GM06990 (cell line): ENCODE measurements around the gene STK11.
A peak's percentile ranks its signal among the peaks of the same experiment; 100 is the strongest.
"Not testable (repeated sequence)": the region's sequence is repeated elsewhere in the genome, so short reads cannot be mapped to it uniquely, and the experiment has no call there.

Source experiments
- DNase-seq: peaks from one replicate; pipeline ENCODE4 v3.0.0-alpha.2; 2011; ENCODE audit not compliant: insufficient read length; ENCODE audit errors: extremely low read depth
- H3K27me3 ChIP-seq: replicated peaks from 2 replicates; pipeline ENCODE4 v1.6.0; 2011; ENCODE audit warnings: low read length; ENCODE audit not compliant: control insufficient read depth, insufficient read depth
- H3K36me3 ChIP-seq: 2 replicates; pipeline ENCODE4 v1.5.1; 2011; ENCODE audit warnings: low read length; ENCODE audit not compliant: control insufficient read depth, insufficient read depth
- H3K4me3 ChIP-seq: replicated peaks from 2 replicates; pipeline ENCODE4 v1.5.1; 2011; ENCODE audit warnings: low read depth, mild to moderate bottlenecking, control low read depth, low read length
- TF ChIP-seq, protein P1 (sequence below): IDR thresholded peaks from 2 replicates; pipeline ENCODE4 v1.5.1; 2011; ENCODE audit warnings: low read length, control low read depth, mild to moderate bottlenecking, inconsistent platforms; ENCODE audit not compliant: insufficient read depth, poor library complexity, severe bottlenecking

The STK11 gene

GRCh38 chr19:1182727-1183126 lies 22.9 kb upstream of the STK11 start:
- TF ChIP-seq, protein P1, sequence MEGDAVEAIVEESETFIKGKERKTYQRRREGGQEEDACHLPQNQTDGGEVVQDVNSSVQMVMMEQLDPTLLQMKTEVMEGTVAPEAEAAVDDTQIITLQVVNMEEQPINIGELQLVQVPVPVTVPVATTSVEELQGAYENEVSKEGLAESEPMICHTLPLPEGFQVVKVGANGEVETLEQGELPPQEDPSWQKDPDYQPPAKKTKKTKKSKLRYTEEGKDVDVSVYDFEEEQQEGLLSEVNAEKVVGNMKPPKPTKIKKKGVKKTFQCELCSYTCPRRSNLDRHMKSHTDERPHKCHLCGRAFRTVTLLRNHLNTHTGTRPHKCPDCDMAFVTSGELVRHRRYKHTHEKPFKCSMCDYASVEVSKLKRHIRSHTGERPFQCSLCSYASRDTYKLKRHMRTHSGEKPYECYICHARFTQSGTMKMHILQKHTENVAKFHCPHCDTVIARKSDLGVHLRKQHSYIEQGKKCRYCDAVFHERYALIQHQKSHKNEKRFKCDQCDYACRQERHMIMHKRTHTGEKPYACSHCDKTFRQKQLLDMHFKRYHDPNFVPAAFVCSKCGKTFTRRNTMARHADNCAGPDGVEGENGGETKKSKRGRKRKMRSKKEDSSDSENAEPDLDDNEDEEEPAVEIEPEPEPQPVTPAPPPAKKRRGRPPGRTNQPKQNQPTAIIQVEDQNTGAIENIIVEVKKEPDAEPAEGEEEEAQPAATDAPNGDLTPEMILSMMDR, result no peak
- Histone ChIP-seq H3K27me3 (no peaks in the 10 kb centered on the region), H3K36me3 (no peaks in the 10 kb centered on the region), H3K4me3 (no peak overlapping the region)
- no peak for DNase-seq

- TF ChIP-seq, protein P1, result no peak
- no peaks in the 10 kb centered on the region for H3K27me3 ChIP-seq
- H3K36me3 ChIP-seq, result no peaks in the 10 kb centered on the region
- H3K4me3 ChIP-seq, result no peak overlapping the region
- DNase-seq, result peak; percentile 78
Observed at GRCh38 chr19:1183543-1184172, 21.9 kb upstream of the STK11 start.

GRCh38 chr19:1189419-1189818 lies 16.2 kb upstream of the STK11 start:
- Histone ChIP-seq H3K27me3 (no peaks in the 10 kb centered on the region), H3K36me3 (no peaks in the 10 kb centered on the region), H3K4me3 (no peak overlapping the region)
- DNase-seq, result no peak
- TF ChIP-seq, protein P1, result no peak

- Histone ChIP-seq H3K36me3 (no peaks in the 10 kb centered on the region), H3K4me3 (no peak overlapping the region), H3K27me3 (no peaks in the 10 kb centered on the region)
- DNase-seq, result no peak
- TF ChIP-seq, protein P1, result no peak
Observed at GRCh38 chr19:1199531-1199930, 6.0 kb upstream of the STK11 start.

GRCh38 chr19:1200614-1201013 lies 5.0 kb upstream of the STK11 start:
- H3K27me3 ChIP-seq, H3K4me3 ChIP-seq, DNase-seq, H3K36me3 ChIP-seq: not testable (repeated sequence)

DNA sequence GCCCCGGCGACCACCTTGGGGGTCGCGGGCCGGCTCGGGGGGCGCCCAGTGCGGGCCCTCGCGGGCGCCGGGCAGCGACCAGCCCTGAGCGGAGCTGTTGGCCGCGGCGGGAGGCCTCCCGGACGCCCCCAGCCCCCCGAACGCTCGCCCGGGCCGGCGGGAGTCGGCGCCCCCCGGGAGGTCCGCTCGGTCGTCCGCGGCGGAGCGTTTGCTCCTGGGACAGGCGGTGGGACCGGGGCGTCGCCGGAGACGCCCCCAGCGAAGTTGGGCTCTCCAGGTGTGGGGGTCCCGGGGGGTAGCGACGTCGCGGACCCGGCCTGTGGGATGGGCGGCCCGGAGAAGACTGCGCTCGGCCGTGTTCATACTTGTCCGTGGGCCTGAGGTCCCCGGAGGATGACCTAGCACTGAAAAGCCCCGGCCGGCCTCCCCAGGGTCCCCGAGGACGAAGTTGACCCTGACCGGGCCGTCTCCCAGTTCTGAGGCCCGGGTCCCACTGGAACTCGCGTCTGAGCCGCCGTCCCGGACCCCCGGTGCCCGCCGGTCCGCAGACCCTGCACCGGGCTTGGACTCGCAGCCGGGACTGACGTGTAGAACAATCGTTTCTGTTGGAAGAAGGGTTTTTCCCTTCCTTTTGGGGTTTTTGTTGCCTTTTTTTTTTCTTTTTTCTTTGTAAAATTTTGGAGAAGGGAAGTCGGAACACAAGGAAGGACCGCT lies 729 bp downstream of the STK11 start:
- DNase-seq, result peak; percentile 34
- H3K27me3 ChIP-seq, result no peaks in the 10 kb centered on the region
- peaks cover 4% of the 10 kb centered on the region for H3K36me3 ChIP-seq
- TF ChIP-seq, protein P1, result no peak
- peak overlapping the region; percentile 89 for H3K4me3 ChIP-seq
